Trophoblast cell (in vitro differentiated cells and primary cell): ENCODE measurements around the gene LAMA5.
"Not testable (repeated sequence)": the region's sequence is repeated elsewhere in the genome, so short reads cannot be mapped to it uniquely, and the experiment has no call there.

Experiments
- DNase-seq, 2 donors: peaks; one replicate each; pipeline ENCODE4 v3.0.0-alpha.2; 2016
- H2AFZ ChIP-seq: 2 replicates; pipeline ENCODE4 v1.6.1; 2013; ENCODE audit warnings: low read length, moderate library complexity, mild to moderate bottlenecking; ENCODE audit not compliant: insufficient read depth, poor library complexity
- H2AK5ac ChIP-seq: 2 replicates; pipeline ENCODE4 v1.6.1; 2013; ENCODE audit warnings: mild to moderate bottlenecking, low read length
- H2BK120ac ChIP-seq: 2 replicates; pipeline ENCODE4 v1.6.1; 2013; ENCODE audit warnings: low read length, mild to moderate bottlenecking, moderate library complexity; ENCODE audit not compliant: insufficient read depth, poor library complexity
- H2BK12ac ChIP-seq: 2 replicates; pipeline ENCODE4 v1.6.1; 2013; ENCODE audit warnings: mild to moderate bottlenecking, low read length, moderate library complexity
- H2BK5ac ChIP-seq: 2 replicates; pipeline ENCODE4 v1.6.1; 2013; ENCODE audit warnings: low read length, low read depth, moderate library complexity, mild to moderate bottlenecking; ENCODE audit not compliant: poor library complexity
- H3K14ac ChIP-seq: 2 replicates; pipeline ENCODE4 v1.6.1; 2013; ENCODE audit warnings: mild to moderate bottlenecking, low read length
- H3K18ac ChIP-seq: 2 replicates; pipeline ENCODE4 v1.6.1; 2013; ENCODE audit warnings: mild to moderate bottlenecking, low read length
- H3K23ac ChIP-seq: 2 replicates; pipeline ENCODE4 v1.6.1; 2013; ENCODE audit warnings: low read length
- H3K27ac ChIP-seq: 2 replicates; pipeline ENCODE4 v1.5.1; 2013; ENCODE audit warnings: low read depth, mild to moderate bottlenecking, inconsistent platforms, low read length, moderate library complexity
- H3K27me3 ChIP-seq: 2 replicates; pipeline ENCODE4 v1.6.1; 2013; ENCODE audit warnings: inconsistent platforms, mild to moderate bottlenecking, low read length, moderate library complexity; ENCODE audit not compliant: insufficient read depth
- H3K36me3 ChIP-seq, 2 experiments: 1 replicate in 1 of 2; 2 replicates in 1 of 2; pipeline ENCODE4 v1.6.1; 2013; ENCODE audit warnings: low read length in 2 of 2, mild to moderate bottlenecking in 2 of 2, moderate library complexity in 1 of 2; ENCODE audit not compliant: insufficient read depth in 2 of 2, control insufficient read depth in 1 of 2
- H3K4ac ChIP-seq: 2 replicates; pipeline ENCODE4 v1.6.1; 2013; ENCODE audit warnings: low read depth, mild to moderate bottlenecking, low read length, moderate library complexity
- H3K4me1 ChIP-seq, 2 experiments: 1 replicate in 1 of 2; 2 replicates in 1 of 2; pipeline ENCODE4 v1.6.1; 2013; ENCODE audit warnings: low read length in 2 of 2, mild to moderate bottlenecking in 2 of 2, moderate library complexity in 1 of 2; ENCODE audit not compliant: insufficient read depth in 2 of 2, control insufficient read depth in 1 of 2
- H3K4me2 ChIP-seq: 2 replicates; pipeline ENCODE4 v1.6.1; 2013; ENCODE audit warnings: inconsistent platforms, mild to moderate bottlenecking, low read length, moderate library complexity
- H3K4me3 ChIP-seq: 2 replicates; pipeline ENCODE4 v1.5.1; 2013; ENCODE audit warnings: mild to moderate bottlenecking, low read depth, low read length, inconsistent platforms
- H3K79me1 ChIP-seq: one replicate; pipeline ENCODE4 v1.6.1; 2013; ENCODE audit warnings: low read length
- H3K79me2 ChIP-seq: 2 replicates; pipeline ENCODE4 v1.6.1; 2013; ENCODE audit warnings: low read length, mild to moderate bottlenecking; ENCODE audit not compliant: control insufficient read depth, insufficient read depth, poor library complexity
- H3K9ac ChIP-seq: 2 replicates; pipeline ENCODE4 v1.6.1; 2013; ENCODE audit warnings: mild to moderate bottlenecking, low read length
- H3K9me3 ChIP-seq: 2 replicates; pipeline ENCODE4 v1.6.1; 2013; ENCODE audit warnings: low read depth, mild to moderate bottlenecking, control low read depth, inconsistent platforms, low read length; ENCODE audit not compliant: insufficient read depth
- H4K12ac ChIP-seq: 2 replicates; pipeline ENCODE4 v1.6.1; 2013; ENCODE audit warnings: low read depth, mild to moderate bottlenecking, low read length, moderate library complexity
- H4K8ac ChIP-seq: 2 replicates; pipeline ENCODE4 v1.6.1; 2013; ENCODE audit warnings: low read depth, mild to moderate bottlenecking, low read length, moderate library complexity
- H4K91ac ChIP-seq: one replicate; pipeline ENCODE4 v1.6.1; 2013; ENCODE audit warnings: low read depth, mild to moderate bottlenecking, low read length, moderate library complexity
- WGBS: extraction: QIAGEN DNeasy Blood & Tissue Kit; methylation state at CpG from one replicate; pipeline ENCODE4 v1.1.7; 2013; ENCODE audit warnings: missing lambda C conversion rate; ENCODE audit not compliant: insufficient read length, insufficient coverage; ENCODE audit errors: extremely low coverage; 5-methylcytosine and 5-hydroxymethylcytosine counted together

The LAMA5 gene

DNA sequence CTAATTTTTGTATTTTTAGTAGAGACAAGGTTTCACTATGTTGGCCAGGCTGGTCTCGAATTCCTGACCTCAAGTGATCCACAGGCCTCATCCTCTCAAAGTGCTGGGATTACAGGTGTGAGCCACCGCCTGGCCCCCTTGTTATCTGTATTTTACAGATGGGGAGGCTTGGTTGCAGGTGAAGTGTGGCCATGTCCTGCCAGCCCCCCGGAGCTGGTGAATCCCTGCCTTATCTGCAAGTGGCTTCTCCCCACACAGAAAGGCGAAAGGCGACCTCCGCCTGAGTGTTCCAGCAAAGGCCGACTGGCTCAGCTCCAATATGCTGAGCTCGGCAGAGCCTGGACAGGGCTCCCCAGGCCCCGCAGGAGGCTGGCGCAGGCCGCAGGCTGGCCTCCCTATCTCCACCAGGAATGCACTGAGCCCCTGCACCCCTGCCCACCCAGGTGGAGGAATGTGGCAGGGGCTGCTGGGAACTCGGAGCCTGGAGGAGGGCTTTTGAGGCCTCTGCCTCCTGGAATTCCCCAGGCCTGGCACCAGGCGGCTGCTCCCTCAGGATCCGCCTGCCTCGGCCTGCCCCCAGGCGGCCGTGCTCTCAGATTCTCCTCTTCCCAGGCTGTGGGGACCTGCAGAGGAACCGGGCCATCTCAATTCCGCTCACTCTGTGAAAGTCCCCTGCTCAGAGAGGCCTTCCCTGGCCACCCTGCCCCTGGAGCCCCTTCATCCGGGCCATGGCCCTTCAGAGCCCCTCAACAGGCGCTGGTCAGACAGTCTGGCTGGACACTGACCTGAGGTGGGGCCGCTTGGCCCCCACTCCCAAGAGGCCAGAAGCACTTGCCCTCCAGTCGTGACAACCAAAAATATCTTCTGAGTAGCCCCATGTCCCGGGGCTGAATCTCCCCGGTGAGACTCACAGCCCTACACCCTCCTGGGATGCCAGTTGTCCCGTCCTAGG, 9.3 kb upstream of the LAMA5 start:
- no peaks in the 10 kb centered on the region for H3K9me3 ChIP-seq
- H3K4ac ChIP-seq = peak overlapping the region; percentile 11
- peaks cover 6% of the 10 kb centered on the region for H3K79me2 ChIP-seq
- H4K12ac ChIP-seq = peak overlapping the region; percentile 78
- no peak overlapping the region for H3K4me3 ChIP-seq
- peak overlapping the region; percentile 11 for H3K9ac ChIP-seq
- no peaks in the 10 kb centered on the region for H3K27me3 ChIP-seq
- no peaks in the 10 kb centered on the region for H3K36me3 ChIP-seq
- H2BK12ac ChIP-seq = peak overlapping the region; percentile 84
- peak overlapping the region; percentile 79 for H4K8ac ChIP-seq
- H2BK5ac ChIP-seq = peak overlapping the region; percentile 84
- no peak overlapping the region for H2AFZ ChIP-seq
- H2BK120ac ChIP-seq = peak overlapping the region; percentile 93
- peaks cover 31% of the 10 kb centered on the region for H3K79me1 ChIP-seq
- H3K23ac ChIP-seq = no peak overlapping the region
- peak overlapping the region; percentile 85 for H3K27ac ChIP-seq
- peak overlapping the region; percentile 76 for H3K14ac ChIP-seq
- H4K91ac ChIP-seq = peak overlapping the region; percentile 91
- no CpG with 5 or more reads among the region's 26 CpGs for WGBS
- peak overlapping the region; percentile 13 for H3K4me2 ChIP-seq
- peaks cover 24 to 33% of the 10 kb centered on the region in 2 experiments for H3K4me1 ChIP-seq
- peak; percentile 36 to 61 for DNase-seq
- H2AK5ac ChIP-seq = peak overlapping the region; percentile 75
- peak overlapping the region; percentile 20 for H3K18ac ChIP-seq

DNA sequence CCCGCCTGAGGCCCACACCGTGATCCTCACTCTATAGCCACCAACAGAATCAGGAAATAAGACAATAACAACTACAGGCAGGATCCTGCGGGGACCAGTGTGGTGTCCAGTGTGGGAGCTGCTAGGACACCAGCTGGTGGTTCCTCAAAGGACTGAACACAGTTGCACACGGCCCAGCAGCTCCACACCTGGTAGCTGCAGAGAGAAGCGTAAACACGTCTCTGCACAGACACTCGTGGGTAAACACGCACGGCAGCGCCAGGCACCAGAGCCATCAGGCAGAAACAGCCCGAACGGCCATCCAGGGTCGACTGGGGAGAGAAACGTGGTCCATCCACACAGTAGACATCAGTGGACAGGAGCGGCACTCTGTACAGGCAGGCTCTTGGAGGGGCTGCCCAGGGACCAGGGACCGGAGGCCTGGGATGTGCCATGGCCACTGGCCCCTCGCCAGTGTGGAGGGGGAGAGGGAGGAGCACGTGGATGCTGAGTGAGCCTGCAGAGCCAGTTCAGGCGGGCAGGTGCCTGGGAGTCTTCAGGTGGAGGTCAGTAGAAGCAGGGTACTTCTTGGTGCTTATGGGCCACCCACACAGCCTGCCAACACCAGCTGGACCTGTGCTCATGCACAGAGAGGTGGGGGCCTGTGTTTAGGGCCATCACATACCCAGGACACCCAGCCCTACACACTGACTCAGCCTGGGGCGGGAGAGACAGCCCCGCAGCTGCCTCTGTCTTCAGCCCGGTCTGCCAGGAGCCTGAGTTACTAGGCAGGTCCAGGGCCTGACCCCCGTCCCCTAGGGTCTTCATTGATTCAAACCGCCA, 7.4 kb upstream of the LAMA5 start:
- peak overlapping the region; percentile 20 for H4K91ac ChIP-seq
- no peak for DNase-seq
- no peaks in the 10 kb centered on the region for H3K9me3 ChIP-seq
- no peak overlapping the region for H4K12ac ChIP-seq
- H2BK5ac ChIP-seq = no peak overlapping the region
- H3K27me3 ChIP-seq = no peaks in the 10 kb centered on the region
- no peak overlapping the region for H3K18ac ChIP-seq
- no peak overlapping the region for H3K27ac ChIP-seq
- no peaks in the 10 kb centered on the region for H3K36me3 ChIP-seq
- peak overlapping the region; percentile 50 for H2BK12ac ChIP-seq
- H2AK5ac ChIP-seq = peak overlapping the region; percentile 39
- no CpG with 5 or more reads among the region's 24 CpGs for WGBS
- H4K8ac ChIP-seq = no peak overlapping the region
- peaks cover 32% of the 10 kb centered on the region for H3K79me1 ChIP-seq
- H3K14ac ChIP-seq = peak overlapping the region; percentile 13
- peaks cover 6% of the 10 kb centered on the region for H3K79me2 ChIP-seq
- H3K4me2 ChIP-seq = no peak overlapping the region
- peaks cover 32 to 38% of the 10 kb centered on the region in 2 experiments for H3K4me1 ChIP-seq
- H3K9ac ChIP-seq = no peak overlapping the region
- H3K4me3 ChIP-seq = no peak overlapping the region
- no peak overlapping the region for H3K23ac ChIP-seq
- peak overlapping the region; percentile 5 for H2BK120ac ChIP-seq
- H3K4ac ChIP-seq = no peak overlapping the region
- H2AFZ ChIP-seq = no peak overlapping the region

DNA sequence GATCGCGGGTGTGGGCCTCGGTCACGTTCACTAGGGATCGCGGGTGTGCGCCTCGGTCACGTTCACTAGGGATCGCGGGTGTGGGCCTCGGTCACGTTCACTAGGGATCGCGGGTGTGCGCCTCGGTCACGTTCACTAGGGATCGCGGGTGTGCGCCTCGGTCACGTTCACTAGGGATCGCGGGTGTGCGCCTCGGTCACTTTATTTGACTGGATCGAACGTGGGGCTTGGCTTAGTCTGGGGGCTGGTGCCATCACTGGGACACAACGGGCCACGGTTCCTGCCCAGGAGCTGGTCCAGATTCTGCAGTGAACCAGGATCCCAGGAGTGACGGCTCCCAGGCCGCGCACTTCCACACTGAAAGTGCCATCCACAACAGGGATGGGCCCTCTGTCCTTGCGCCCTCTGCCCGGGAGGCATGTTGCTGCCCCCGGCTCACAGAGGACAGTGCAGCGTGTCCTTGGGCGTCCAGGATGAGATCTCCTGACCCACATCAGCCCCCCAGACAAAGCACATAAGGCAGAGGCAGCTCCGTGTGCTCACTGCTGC, 6.6 kb upstream of the LAMA5 start:
- DNase-seq, H3K4ac ChIP-seq, H3K4me2 ChIP-seq, H4K91ac ChIP-seq, H4K12ac ChIP-seq, H3K27me3 ChIP-seq, H3K36me3 ChIP-seq, H3K79me2 ChIP-seq, H2BK12ac ChIP-seq, H3K23ac ChIP-seq, H3K9ac ChIP-seq, H2AK5ac ChIP-seq, H3K4me3 ChIP-seq, H3K27ac ChIP-seq, H3K14ac ChIP-seq, H2BK5ac ChIP-seq, H2AFZ ChIP-seq, H2BK120ac ChIP-seq, H3K18ac ChIP-seq, H4K8ac ChIP-seq, H3K9me3 ChIP-seq: not testable (repeated sequence)
- peaks cover 39 to 42% of the 10 kb centered on the region in 2 experiments for H3K4me1 ChIP-seq
- no CpG with 5 or more reads among the region's 40 CpGs for WGBS
- H3K79me1 ChIP-seq = peaks cover 37% of the 10 kb centered on the region
